A673 (cell line): Measurements from ENCODE around the gene SCN4B. TPM values are rescaled to one million over a fixed set of nuclear protein-coding genes. Genes with fewer than 3 reads are reported as not detected.
"Not testable (repeated sequence)": the region's sequence is repeated elsewhere in the genome, so short reads cannot be mapped to it uniquely, and the experiment has no call there.

Experiments used
- BruUV-seq: library from RNA; stranded (reverse); fragments of 400-500 nt; replicated peaks from 2 replicates; lab custom pipeline; 2021; lab: Mats Ljungman, UMichigan
- CTCF ChIA-PET: fragments of 300-600 bp; sonication (Branson Sonifier 250); formaldehyde crosslinking; loops from one replicate; lab custom pipeline; 2022; ENCODE audit warnings: antibody characterized with exemption; lab: Charles Lee
- POLR2A ChIA-PET: fragments of 300-600 bp; sonication (Branson Sonifier 250); formaldehyde crosslinking; loops from one replicate; lab custom pipeline; 2022; ENCODE audit warnings: antibody characterized with exemption; ENCODE audit not compliant: low non-redundant PET; lab: Charles Lee
- DNase-seq: peaks from one replicate; pipeline ENCODE4 v3.0.0-alpha.2; 2015; ENCODE audit warnings: low spot score
- H3K27ac ChIP-seq: fragments of 200-600 bp; sonication (generic); 2 replicates; pipeline ENCODE4 v1.5.1; 2016; ENCODE audit warnings: mixed run types, low read depth, mild to moderate bottlenecking, mixed read lengths, antibody characterized with exemption, low read length; ENCODE audit not compliant: poor library complexity, severe bottlenecking
- H3K27me3 ChIP-seq: fragments of 200-600 bp; sonication (generic); replicated peaks from 2 replicates; pipeline ENCODE4 v1.6.1; 2017; ENCODE audit warnings: mixed run types, low read depth, mild to moderate bottlenecking, mixed read lengths, antibody characterized with exemption, low read length; ENCODE audit not compliant: insufficient read depth, poor library complexity
- H3K36me3 ChIP-seq: fragments of 200-600 bp; sonication (generic); 2 replicates; pipeline ENCODE4 v1.6.1; 2016; ENCODE audit warnings: mixed run types, mild to moderate bottlenecking, mixed read lengths, antibody characterized with exemption, low read length; ENCODE audit not compliant: insufficient read depth, poor library complexity, severe bottlenecking
- H3K4me1 ChIP-seq: fragments of 200-600 bp; sonication (generic); 2 replicates; pipeline ENCODE4 v1.6.1; 2017; ENCODE audit warnings: mixed run types, mild to moderate bottlenecking, mixed read lengths, antibody characterized with exemption, low read length; ENCODE audit not compliant: insufficient read depth, poor library complexity, severe bottlenecking
- H3K4me3 ChIP-seq: fragments of 200-600 bp; sonication (generic); 2 replicates; pipeline ENCODE4 v1.5.1; 2016; ENCODE audit warnings: low read depth, mixed run types, mild to moderate bottlenecking, mixed read lengths, low read length; ENCODE audit not compliant: poor library complexity, severe bottlenecking
- H3K9me3 ChIP-seq: fragments of 200-600 bp; sonication (generic); 2 replicates; pipeline ENCODE4 v1.6.1; 2016; ENCODE audit warnings: mixed run types, low read depth, mild to moderate bottlenecking, mixed read lengths, antibody characterized with exemption, low read length; ENCODE audit not compliant: poor library complexity, severe bottlenecking
- EZH2 ChIP-seq: fragments of 200-600 bp; sonication (generic); IDR thresholded peaks from 2 replicates; pipeline ENCODE4 v1.6.1; 2017; ENCODE audit warnings: borderline replicate concordance, low read depth, mild to moderate bottlenecking, mixed read lengths, antibody characterized with exemption, low read length; ENCODE audit not compliant: poor library complexity, severe bottlenecking
- intact Hi-C: fragments of 100-400 bp; cut with micrococcal nuclease; formaldehyde crosslinking; loops from one replicate; pipeline ENCODE4 v1.10.0; 2022; ENCODE audit not compliant: unreplicated experiment
- total RNA-seq: library from RNA; stranded (reverse); gene quantifications from 2 replicates; pipeline ENCODE4 v1.2.3, GENCODE V29; 2021
- TF ChIP-seq, protein P1 (sequence below): fragments of 300-800, 200-600 bp; sonication (generic); conservative IDR thresholded peaks from 2 replicates; pipeline ENCODE4 v1.5.1; 2017; ENCODE audit warnings: low read depth, mild to moderate bottlenecking, antibody characterized with exemption, low read length, moderate library complexity, mixed read lengths

Gene SCN4B
- total RNA-seq, 1 experiment from 2014 or later, result 1.8 TPM

DNA sequence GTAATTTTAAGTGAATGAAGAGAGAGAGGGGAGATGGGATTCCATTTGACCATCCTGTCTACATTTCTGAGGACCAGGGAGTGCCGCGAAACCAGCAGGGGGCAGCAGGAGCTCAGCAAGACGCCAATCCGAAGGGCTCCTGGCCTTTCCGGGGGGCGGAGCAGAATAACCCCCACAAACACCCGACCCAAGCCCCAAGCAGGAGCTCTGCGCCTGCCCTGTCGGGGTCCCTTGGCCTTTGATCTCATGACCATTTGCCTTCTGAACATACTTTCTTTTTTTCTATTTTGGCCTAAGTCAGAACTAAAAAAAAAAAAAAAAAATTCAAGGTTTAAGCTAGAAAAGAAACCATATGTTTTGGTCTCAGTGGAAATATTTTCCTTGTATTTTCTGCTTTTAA lies 45.7 kb upstream of the SCN4B start:
- ChIA-PET POLR2A (no interaction called here), CTCF (interaction anchor here (0.6 to 1.2 kb wide), 11 partner anchors 14 to 426 kb away, joined by 3 to 8 read pairs (median 4); no protein-coding TSS in a partner anchor)
- DNase-seq, result peak; percentile 68
- Histone ChIP-seq H3K27me3 (no peaks in the 10 kb centered on the region), H3K9me3 (no peaks in the 10 kb centered on the region), H3K36me3 (no peaks in the 10 kb centered on the region), H3K4me1 (no peaks in the 10 kb centered on the region), H3K27ac (no peak overlapping the region), H3K4me3 (no peak overlapping the region)
- no TSS peak for BruUV-seq
- intact Hi-C loops, result loop anchor here (1.0 to 2.0 kb wide), 3 partner anchors 160 to 368 kb away; partner anchors contain the start of gene UBE4A
- TF ChIP-seq, protein P1, sequence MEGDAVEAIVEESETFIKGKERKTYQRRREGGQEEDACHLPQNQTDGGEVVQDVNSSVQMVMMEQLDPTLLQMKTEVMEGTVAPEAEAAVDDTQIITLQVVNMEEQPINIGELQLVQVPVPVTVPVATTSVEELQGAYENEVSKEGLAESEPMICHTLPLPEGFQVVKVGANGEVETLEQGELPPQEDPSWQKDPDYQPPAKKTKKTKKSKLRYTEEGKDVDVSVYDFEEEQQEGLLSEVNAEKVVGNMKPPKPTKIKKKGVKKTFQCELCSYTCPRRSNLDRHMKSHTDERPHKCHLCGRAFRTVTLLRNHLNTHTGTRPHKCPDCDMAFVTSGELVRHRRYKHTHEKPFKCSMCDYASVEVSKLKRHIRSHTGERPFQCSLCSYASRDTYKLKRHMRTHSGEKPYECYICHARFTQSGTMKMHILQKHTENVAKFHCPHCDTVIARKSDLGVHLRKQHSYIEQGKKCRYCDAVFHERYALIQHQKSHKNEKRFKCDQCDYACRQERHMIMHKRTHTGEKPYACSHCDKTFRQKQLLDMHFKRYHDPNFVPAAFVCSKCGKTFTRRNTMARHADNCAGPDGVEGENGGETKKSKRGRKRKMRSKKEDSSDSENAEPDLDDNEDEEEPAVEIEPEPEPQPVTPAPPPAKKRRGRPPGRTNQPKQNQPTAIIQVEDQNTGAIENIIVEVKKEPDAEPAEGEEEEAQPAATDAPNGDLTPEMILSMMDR, result peak; percentile 96
- no peak for TF ChIP-seq EZH2

DNA sequence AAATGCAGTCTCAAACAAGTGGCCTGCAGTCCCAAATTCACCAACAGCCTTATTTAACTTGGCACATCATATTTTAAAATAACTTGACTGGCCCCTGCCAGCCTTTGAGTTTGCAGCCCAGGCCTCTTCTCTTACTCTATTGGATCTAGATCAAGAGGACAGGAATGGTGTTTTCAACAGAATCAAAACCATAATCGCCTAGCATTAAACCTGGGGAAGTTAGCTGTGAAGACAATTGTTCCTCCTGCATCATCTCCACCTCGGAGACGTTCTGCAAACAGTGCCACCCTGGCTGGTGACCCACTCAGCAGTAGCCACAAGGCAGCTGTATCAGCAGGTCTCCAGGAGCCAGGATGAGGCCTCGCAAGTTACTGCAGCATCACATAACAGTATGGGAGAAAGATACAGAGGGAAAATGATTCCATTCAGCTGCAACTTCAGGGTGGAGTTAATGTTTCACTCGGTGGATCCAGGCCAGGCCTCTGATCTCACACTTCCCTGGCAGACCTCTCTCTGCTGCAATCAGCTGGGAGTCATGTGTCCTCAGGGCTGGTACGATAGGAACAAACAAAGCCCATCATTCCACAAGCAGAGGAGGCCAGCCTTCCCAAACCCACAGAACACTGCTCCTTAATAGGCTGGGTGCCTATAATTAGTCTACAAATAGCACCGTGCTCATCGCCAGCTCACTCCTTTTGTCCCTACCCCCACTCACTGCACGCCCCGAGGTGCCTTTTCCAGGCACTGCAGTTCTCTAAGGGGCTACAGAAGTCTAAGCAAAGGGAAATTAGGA lies 42.4 kb upstream of the SCN4B start:
- BruUV-seq, result no TSS peak
- H3K27ac ChIP-seq, result no peak overlapping the region
- POLR2A ChIA-PET, result no interaction called here
- H3K36me3 ChIP-seq, result no peaks in the 10 kb centered on the region
- no peaks in the 10 kb centered on the region for H3K9me3 ChIP-seq
- intact Hi-C loops, result no loop called here
- no peaks in the 10 kb centered on the region for H3K27me3 ChIP-seq
- no peaks in the 10 kb centered on the region for H3K4me1 ChIP-seq
- TF ChIP-seq EZH2, result no peak
- TF ChIP-seq, protein P1, result no peak
- no peak overlapping the region for H3K4me3 ChIP-seq
- CTCF ChIA-PET, result no interaction called here
- DNase-seq, result no peak

DNA sequence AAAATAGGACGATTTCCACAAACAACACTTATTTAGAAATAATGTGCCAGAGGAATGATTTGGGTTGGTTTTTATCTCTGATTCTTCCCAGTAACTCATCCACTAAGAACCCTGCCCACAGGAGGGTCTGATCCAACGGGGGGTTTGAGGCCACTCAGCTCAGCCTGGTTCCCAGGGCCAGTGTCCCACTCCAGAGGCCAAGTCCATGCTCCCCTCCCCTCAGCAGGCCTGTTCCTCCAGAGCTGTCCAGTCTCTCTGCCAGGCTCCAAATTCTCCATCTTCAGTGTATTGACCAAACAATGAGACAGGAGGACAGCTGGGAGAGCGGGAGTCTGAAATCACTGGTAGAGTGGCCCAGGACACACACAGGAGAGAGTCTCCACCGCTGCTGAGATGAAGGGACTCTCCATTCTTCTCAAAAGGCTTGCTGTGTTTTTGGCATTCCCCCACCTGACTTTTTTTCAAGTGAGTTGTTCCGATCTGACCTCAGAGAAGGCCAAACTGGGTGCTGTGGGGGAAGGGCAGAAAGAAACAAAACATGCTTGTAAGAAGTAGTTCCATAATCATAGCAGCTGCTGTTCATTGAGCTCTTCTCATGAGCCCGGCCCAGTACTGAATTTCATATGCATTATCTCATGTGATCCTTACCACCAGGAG lies 41.4 kb upstream of the SCN4B start:
- POLR2A ChIA-PET, result no interaction called here
- Histone ChIP-seq H3K27me3 (no peaks in the 10 kb centered on the region), H3K4me1 (no peaks in the 10 kb centered on the region), H3K9me3 (no peaks in the 10 kb centered on the region), H3K36me3 (no peaks in the 10 kb centered on the region), H3K4me3 (no peak overlapping the region), H3K27ac (no peak overlapping the region)
- TF ChIP-seq, protein P1, result no peak
- TF ChIP-seq EZH2, result no peak
- intact Hi-C loops, result no loop called here
- CTCF ChIA-PET, result no interaction called here
- BruUV-seq, result no TSS peak
- DNase-seq, result no peak

DNA sequence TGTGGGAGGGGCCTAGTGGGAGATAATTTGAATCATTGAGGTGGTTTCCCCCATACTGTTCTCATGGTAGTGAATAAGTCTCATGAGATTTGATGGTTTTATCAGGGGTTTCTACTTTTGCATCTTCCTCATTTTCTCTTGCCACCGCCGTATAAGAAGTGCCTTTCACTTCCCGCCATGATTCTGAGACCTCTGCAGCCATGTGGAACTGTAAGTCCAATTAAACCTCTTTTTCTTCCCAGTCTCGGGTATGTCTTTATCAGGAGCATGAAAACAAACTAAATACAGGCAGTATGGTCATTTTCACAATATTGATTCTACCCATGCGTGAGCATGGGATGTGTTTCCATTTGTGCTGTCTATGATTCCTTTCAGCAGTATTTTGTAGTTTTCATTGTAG lies 40.2 kb upstream of the SCN4B start:
- POLR2A ChIA-PET, H3K4me1 ChIP-seq, H3K27ac ChIP-seq, BruUV-seq, H3K9me3 ChIP-seq, CTCF ChIA-PET, H3K36me3 ChIP-seq, H3K4me3 ChIP-seq, DNase-seq, H3K27me3 ChIP-seq, intact Hi-C loops: not testable (repeated sequence)

DNA sequence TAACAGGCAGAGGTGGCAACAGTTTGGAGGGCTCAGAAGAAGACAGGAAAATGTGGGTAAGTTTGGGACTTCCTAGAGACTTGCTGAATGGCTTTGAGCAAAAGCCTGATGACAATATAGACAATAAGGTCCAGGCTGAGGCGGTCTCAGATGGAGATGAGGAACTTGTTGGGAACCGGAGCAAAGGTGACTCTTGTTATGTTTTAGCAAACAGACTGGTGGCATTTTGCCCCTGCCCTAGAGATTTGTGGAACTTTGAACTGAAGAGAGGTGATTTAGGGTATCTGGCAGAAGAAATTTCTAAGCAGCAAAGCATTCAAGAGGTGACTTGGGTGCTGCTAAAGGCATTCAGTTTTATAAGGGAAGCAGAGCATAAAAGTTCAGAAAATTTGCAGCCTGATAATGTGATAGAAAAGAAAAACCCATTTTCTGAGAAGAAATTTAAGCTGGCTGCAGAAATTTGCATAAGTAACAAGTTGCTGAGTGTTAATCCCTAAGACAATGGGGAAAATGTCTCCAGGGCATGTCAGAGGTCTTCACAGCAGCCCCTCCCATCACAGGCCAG lies 38.4 kb upstream of the SCN4B start:
- BruUV-seq, intact Hi-C loops, H3K4me3 ChIP-seq, H3K27ac ChIP-seq, POLR2A ChIA-PET, H3K27me3 ChIP-seq, DNase-seq, CTCF ChIA-PET, H3K36me3 ChIP-seq, H3K4me1 ChIP-seq, H3K9me3 ChIP-seq: not testable (repeated sequence)
